Activated CD4-positive, alpha-beta T cell treated with anti-CD3 and anti-CD28 coated beads for 24 hours (primary cell): ENCODE data around the gene SLC46A1.

Experiments
- DNase-seq, 2 donors: peaks; one replicate each; pipeline ENCODE4 v3.0.0-alpha.2; 2020; ENCODE audit warnings: low read depth in 2 of 2

Gene SLC46A1

GRCh38 chr17:28357061-28357900 lies 48.7 kb downstream of the SLC46A1 start, which contains the start of gene POLDIP2:
Gene POLDIP2, minus strand, starts transcription at chr17:28357527. Its CDS starts 79 bp downstream, at chr17:28357448.
- DNase-seq = peak; percentile 91 to 93

- DNase-seq = no peak
These were observed 55.7 kb downstream of the SLC46A1 start for GRCh38 chr17:28350271-28350670.

GRCh38 chr17:28348979-28349378 lies 57.0 kb downstream of the SLC46A1 start:
- no peak for DNase-seq

- no peak for DNase-seq
These were observed 58.6 kb downstream of the SLC46A1 start for GRCh38 chr17:28347261-28347891.

GRCh38 chr17:28346746-28347246 lies 59.2 kb downstream of the SLC46A1 start:
- DNase-seq = no peak

- no peak for DNase-seq
These were observed 59.8 kb downstream of the SLC46A1 start for GRCh38 chr17:28346199-28346580.

GRCh38 chr17:28345419-28346198 lies 60.4 kb downstream of the SLC46A1 start:
- no peak for DNase-seq
